HUDEP-2 (cell line): Measurements from ENCODE around the gene FGF5.
"Not testable (repeated sequence)": the region's sequence is repeated elsewhere in the genome, so short reads cannot be mapped to it uniquely, and the experiment has no call there.

Experiments used
- DNase-seq, 76 experiments: peaks; one replicate each; lab custom pipeline; 2025; ENCODE audit not compliant: unreplicated experiment in 76 of 76; lab: John Stamatoyannopoulos, UW

FGF5 gene

DNA sequence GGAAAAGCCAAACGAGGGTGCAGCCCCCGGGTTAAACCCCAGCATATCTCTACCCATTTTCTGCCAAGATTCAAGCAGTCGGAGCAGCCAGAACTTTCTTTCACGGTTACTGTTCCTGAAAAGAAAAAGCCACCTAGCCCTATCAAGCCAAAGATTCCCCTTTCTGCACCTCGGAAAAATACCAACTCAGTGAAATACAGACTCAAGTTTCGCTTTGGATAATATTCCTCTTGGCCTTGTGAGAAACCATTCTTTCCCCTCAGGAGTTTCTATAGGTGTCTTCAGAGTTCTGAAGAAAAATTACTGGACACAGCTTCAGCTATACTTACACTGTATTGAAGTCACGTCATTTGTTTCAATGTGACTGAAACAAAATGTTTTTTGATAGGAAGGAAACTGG, 20.0 kb downstream of the FGF5 start:
- no peak for DNase-seq

DNA sequence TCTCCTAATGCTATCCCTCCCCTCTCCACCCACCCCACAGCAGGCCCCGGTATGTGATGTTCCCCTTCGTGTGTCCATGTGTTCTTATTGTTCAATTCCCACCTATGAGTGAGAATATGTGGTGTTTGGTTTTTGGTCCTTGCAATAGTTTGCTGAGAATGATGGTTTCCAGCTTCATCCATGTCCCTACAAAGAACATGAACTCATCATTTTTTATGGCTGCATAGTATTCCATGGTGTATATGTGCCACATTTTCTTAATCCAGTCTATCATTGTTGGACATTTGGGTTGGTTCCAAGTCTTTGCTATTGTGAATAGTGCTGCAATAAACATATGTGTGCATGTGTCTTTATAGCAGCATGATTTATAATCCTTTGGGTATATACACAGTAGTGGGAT, 24.2 kb downstream of the FGF5 start:
- DNase-seq, result not testable (repeated sequence)

DNA sequence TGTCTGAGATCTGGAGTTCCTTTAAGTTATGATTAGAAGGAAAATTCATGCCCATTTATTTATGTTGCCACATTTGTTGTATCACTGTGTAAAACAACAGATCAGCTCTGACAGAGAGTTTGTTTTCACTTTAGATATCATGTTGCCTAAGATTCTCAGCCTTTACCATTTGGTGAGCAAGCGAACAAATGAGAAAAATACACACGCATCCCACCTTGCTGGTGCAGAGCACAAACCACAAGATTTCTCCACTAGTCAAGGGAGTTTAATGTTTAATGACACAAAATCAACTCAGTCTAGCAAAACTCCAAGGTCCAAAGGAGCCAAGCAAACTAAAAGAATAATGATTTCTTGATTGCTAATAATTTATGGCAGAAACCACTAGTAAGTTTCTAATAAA, 27.7 kb downstream of the FGF5 start:
- DNase-seq, result no peak

DNA sequence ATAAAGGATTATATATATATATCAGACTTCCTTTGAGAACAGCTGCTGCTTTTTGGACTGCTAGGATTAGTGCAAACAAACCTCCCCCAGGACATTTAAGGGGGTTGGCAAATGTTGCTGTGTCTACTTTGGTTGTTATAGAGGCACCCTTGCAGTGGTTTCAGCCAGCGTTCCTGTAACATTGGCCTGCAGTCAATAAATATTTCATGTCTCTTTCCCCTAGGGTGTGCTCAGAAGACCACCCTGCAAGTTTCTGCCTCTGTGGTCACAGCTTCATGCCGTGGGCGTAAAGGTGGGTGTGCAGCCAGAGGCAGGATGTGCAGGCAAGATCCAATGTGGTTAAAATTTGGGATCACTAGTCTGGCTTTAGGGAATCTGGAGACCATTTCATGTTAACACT, 28.9 kb downstream of the FGF5 start:
- no peak for DNase-seq

GRCh38 chr4:80295826-80296225, 29.4 kb downstream of the FGF5 start:
- no peak for DNase-seq

DNA sequence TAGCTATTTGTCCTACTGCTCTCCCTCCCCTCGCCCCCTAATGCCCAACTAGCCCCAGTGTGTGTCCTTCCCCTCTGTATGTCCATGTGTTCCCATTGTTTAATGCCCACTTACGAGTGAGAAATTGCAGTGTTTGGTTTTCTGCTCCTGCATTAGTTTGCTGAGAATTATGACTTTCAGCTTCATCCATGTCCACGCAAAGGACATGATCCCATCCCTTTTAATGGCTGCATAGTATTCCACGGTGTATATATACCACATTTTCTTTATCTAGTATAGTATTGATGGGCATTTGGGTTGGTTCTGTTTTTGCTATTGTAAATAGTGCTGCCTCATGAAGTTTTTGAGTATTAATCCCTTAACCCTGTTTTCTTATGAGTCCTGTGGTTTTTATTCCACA, 35.4 kb downstream of the FGF5 start:
- no peak for DNase-seq

DNA sequence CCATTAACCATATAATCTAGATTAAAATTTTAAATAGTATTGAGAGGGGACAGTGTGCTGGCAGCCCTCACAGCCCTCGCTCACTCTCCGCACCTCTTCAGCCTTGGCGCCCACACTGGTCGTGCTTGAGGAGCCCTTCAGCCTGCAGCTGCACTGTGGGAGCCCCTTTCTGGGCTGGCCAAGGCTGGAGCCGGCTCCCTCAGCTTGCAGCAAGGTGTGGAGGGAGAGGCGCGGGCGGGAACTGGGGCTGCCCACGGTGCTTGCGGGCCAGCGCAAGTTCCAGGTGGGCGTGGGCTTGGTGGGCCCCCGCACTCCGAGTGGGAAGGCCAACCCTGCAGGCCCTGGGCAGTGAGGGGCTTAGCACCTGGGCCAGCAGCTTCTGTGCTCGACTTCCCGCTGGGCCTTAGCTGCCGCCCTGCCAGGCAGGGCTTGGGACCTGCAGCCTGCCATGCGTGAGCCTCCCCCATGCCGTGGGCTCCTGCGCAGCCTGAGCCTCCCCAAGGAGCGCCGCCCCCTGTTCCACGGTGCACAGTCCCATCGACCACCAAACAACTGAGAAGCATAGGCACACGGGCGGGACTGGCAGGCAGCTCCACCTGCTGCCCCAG, 36.3 kb downstream of the FGF5 start:
- DNase-seq, result no peak

DNA sequence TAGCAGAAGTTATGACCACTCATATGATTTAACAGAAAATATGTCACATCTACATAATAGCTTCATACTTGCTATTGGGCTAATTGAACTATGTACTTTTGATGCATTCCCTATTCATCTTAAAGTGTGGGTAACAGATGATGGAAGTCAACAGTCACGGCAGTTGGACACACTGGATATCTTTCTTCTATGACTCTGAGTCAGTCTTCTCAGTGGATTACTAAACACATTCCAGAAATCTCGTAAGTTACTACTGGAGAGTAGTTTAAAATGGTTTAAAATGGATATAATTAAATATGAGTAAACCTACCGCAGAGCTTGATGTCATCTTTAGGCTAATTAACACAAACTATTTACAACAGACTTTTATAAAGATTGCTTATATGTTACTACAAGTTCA, 39.0 kb downstream of the FGF5 start:
- no peak for DNase-seq

DNA sequence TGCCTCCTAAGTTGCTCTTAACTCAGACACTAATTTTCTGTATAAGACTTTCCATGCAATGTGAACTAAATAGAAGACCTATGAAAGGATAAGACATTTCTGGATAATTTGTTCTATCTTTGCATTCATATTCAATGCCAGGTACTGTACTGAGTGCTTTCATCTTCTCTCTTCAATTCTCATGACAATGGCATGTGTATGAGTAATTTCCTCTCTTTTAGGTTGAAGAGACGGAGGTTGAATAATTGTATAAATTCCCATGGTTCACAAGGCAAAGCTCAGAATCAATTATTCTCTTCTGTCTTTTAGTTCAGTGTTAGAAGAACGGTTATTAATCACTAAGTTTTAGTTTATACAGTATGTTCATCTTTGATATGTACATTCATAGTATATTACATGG, 39.8 kb downstream of the FGF5 start:
- no peak for DNase-seq

DNA sequence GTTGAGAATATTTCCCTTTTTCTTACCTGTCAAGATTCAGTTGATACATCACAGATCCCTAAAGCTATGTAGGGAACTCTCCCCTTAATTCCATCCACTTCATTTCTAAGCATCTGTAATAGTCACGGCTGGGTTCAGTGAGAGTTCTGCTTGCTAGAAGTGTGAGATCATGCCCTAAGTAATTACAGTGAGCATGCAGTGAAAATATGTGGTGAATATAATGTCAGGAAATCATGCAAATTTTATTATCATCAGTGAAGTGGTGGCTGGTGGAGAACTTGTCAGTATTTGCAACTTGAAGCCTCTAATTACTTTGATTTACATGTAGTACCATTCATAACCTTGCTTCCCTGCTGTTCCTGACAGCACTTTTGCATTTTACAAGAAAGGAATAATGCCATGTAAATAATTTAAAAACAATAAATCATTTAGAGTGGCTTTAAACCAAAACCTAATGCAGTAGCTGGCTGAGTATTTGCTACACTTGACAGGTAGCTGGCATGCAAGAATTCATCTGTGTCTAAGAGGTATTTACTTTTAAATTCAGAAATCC, 40.8 kb downstream of the FGF5 start:
- no peak for DNase-seq

GRCh38 chr4:80307774-80308465, 41.5 kb downstream of the FGF5 start:
- no peak for DNase-seq

DNA sequence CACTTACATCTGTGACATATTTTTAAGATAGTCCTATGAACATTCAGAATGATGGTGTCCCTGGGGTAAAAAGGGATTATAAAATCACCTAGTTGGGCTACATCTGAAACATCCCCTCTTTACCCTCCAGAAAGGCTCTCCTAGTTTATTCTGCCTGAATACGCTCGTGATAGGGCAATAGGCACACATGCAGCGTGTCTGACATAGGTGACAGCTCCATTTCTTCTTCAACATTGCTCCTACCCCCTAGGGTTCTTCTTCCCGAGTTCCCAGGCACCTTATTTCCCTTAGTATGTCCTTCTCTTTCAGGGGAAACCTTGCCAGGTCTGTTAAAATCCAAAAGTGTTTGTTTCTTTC, 42.0 kb downstream of the FGF5 start:
- no peak for DNase-seq

DNA sequence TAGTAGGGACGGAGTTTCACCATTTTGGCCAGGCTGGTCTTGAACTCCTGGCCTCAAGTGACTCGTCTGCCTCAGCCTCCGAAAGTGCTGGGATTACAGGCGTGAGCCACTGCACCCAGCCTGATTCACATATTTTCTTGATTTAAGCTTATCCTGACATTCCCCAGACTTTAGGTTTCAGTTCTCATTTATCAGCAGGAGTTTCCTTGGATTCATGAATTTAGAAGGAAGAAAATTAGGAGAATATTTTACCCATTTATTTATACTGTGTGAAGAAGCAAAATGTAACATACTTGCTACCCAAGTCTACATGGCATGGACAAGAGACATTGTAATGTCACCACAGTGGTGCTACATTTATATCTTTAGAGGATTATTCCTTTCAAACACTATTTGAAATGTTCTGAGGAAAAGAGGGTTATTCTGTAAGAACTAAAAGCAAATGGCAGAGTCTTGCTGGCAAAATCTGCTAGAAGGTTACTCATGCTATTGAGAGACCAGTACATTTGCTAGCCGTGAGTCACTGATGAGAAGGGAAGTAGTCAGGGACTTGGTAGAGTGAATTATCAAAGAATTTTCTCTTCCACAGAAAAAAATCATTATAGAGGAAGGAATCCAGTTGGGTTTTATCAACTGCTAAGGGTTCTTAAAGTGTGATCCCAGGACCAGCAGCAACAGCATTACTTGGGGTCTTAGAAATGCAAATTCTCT, 43.0 kb downstream of the FGF5 start:
- DNase-seq, result no peak

GRCh38 chr4:80311130-80311529, 44.7 kb downstream of the FGF5 start:
- DNase-seq, result no peak

DNA sequence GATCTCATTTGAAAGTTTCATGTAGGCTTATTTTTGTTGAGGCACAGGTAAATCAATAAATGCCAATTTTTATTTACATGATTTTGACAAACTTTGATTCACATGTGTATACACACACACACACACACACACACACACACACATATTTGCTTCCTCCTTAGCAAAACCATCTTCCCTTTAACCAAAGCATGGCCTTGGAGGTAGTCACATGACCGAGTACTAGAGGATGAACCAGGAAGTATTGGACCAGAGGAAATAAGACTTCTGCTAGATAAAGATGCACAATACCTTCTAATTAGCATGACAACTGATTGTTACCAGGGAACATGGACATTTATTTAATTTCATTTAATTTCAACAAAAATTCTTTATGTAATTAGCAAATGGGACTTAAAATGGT, 45.7 kb downstream of the FGF5 start:
- no peak for DNase-seq

GRCh38 chr4:80313627-80314026, 47.2 kb downstream of the FGF5 start:
- no peak for DNase-seq

DNA sequence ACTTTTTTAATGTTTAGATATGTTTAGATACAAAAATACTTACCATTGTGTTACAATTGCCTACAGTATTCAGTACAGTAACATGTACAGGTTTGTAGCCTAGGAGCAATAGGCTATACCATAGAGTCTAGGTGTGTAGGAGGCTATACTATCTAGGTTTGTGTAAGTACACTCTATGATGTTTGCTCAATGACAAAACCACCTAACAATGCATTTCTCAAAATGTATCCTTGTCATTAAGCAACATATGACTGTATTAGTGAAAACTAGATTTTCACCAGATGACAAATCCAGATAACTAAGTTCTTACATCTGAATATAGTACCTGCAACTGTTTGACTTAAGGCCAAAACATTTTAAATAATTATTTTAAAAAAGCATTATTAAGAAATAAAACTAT, 49.4 kb downstream of the FGF5 start:
- not testable (repeated sequence) for DNase-seq

DNA sequence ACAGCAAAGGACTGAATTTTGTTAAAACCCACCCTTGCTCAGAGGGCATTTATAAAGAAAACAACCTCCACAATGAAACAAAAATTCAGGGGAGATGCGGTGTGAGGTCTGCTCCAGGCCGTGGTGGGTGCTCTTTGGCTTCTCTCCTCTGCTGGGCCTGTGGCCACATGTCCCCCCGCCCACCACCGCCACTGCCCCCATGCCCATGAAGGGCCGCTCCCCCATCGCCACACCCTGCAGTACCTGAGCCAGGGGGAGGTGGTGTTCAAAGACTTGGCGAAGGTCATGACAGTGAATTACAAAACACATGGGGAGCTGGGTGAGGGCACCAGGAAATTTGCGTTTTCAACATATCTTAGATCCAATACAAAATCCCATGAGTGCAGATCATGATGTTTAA, 54.9 kb downstream of the FGF5 start:
- DNase-seq, result no peak

GRCh38 chr4:80321776-80322175, 55.3 kb downstream of the FGF5 start:
- no peak for DNase-seq

DNA sequence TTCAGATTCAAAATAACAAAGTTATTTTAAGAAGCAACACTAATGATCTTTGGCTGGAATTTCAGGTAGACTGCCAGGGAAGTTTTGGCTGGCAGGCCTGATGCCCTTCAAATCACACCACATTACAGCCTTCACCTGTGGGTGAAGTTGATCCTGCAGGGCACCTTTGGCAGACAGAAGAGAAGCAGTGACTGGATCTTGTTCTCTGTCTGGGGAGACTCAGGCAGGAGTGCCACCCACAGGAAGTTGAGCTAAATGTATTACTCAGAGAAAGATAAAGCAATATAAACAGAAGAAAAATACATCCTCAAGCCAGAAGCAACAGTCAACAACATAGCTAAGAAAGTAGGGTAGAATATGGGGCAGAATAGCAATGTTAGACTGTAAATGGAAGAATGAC, 56.3 kb downstream of the FGF5 start:
- peak in 1 of 76 experiments; percentile 3 for DNase-seq

DNA sequence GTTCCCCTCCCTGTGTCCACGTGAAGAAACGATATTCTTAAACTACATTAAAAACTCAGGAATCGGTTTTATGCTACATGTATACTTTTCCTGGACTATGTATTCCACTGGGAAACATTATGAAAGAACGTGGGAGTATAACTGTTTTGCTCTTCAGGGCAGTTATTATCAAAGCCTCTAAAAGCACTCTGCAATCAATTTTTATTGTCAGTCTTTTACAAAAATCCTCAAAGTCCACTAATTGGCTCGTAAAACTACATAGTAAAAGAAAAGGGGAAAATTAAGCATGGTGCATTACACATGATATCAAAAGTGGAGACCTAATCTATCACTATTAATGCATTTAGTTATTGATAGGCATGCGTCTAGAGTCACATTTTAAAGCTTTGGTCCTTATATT, 57.7 kb downstream of the FGF5 start:
- no peak for DNase-seq

GRCh38 chr4:80331693-80332092, 65.2 kb downstream of the FGF5 start:
- DNase-seq, result no peak
